Heart right ventricle (tissue), 16 donors: ENCODE measurements around the gene TMEM183A. TPM values are rescaled to one million over a fixed set of nuclear protein-coding genes. Genes with fewer than 3 reads are reported as not detected.

Source experiments
- ATAC-seq, 8 donors: fragments of 200-7000 bp; cut with Tn5 transposase; one replicate each; pipeline ENCODE4 v1.9.1; 2020; ENCODE audit warnings: mild to moderate bottlenecking in 8 of 8, moderate library complexity in 8 of 8, moderate number of reproducible peaks in 1 of 8
- DNase-seq, 2 donors: peaks; one replicate each; pipeline ENCODE4 v3.0.0-alpha.2; 2020
- H3K27ac ChIP-seq, 10 donors: fragments of 200-600 bp; sonication (generic) in 2 of 10; one replicate each; pipeline versions ENCODE4 v1.5.0 to v1.8.0; 2020 to 2022; ENCODE audit warnings: mild to moderate bottlenecking in 3 of 10
- H3K27me3 ChIP-seq, 7 donors: fragments of 200-600 bp; one replicate each; pipeline ENCODE4 v1.8.0; 2021 to 2022; ENCODE audit warnings: mild to moderate bottlenecking in 2 of 7
- H3K36me3 ChIP-seq, 9 donors: fragments of 200-600 bp; sonication (generic) in 1 of 9; one replicate each; pipeline versions ENCODE4 v1.5.0 to v1.8.0; 2020 to 2022; ENCODE audit warnings: mild to moderate bottlenecking in 2 of 9
- H3K4me1 ChIP-seq, 9 donors: fragments of 200-600 bp; sonication (generic) in 1 of 9; one replicate each; pipeline versions ENCODE4 v1.5.0 to v1.8.0; 2020 to 2022; ENCODE audit warnings: mild to moderate bottlenecking in 4 of 9
- H3K4me3 ChIP-seq, 10 donors: fragments of 200-600 bp; sonication (generic) in 2 of 10; one replicate each; pipeline versions ENCODE4 v1.5.0 to v1.8.0; 2020 to 2022; ENCODE audit warnings: mild to moderate bottlenecking in 7 of 10, moderate library complexity in 2 of 10
- H3K9me3 ChIP-seq, 11 donors: fragments of 200-600 bp in 10 of 11; sonication (generic) in 2 of 11; one replicate each; pipeline versions ENCODE4 v1.5.0 to v1.8.0; 2013 to 2022; ENCODE audit warnings: mild to moderate bottlenecking in 2 of 11, control low read depth in 1 of 11, moderate library complexity in 1 of 11
- CTCF ChIP-seq, 9 donors: fragments of 200-600 bp; sonication (generic) in 2 of 9; IDR thresholded peaks; one replicate each; pipeline versions ENCODE4 v1.5.0 to v1.8.0; 2021 to 2022; ENCODE audit warnings: antibody characterized with exemption in 9 of 9, mild to moderate bottlenecking in 5 of 9, moderate library complexity in 1 of 9
- WGBS, 2 donors: extraction: QIAGEN DNeasy Blood & Tissue Kit; methylation state at CpG; one replicate each; pipeline ENCODE4 v1.1.7; 2013; ENCODE audit warnings: inconsistent platforms in 1 of 2; 5-methylcytosine and 5-hydroxymethylcytosine counted together
- intact Hi-C, 10 donors: fragments of 100-400 bp; cut with DNase I; formaldehyde crosslinking; loops; one replicate each; pipeline versions ENCODE4 v1.11.1 to v1.14.2; 2022
- polyA plus RNA-seq, 2 donors: library from polyadenylated mRNA; stranded (reverse); fragments of 200-250 nt; gene quantifications; one replicate each; pipeline ENCODE4 v1.2.3, GENCODE V29; 2013
- total RNA-seq, 10 donors: library from RNA; stranded (reverse); fragmentation: NEBNext Ultra II Directional in 3 of 10; extraction: Animal tissue kit (Norgen Biotek cat#: 25700) in 3 of 10; gene quantifications; one replicate each; pipeline versions ENCODE4 v1.2.1 to v1.2.4, GENCODE V29; 2021 to 2023
- donor health status: Arrhythmogenic right ventricular cardiomyopathy.
- donor health status: ischemic (EF 13 %, LVEDD 7.1; RV severe dilation, severe dysfunction).
- donor health status: healthy with polysubstance abuse.
- donor health status: DM: no; HTN: yes; CAD: no.
- donor health status: DM: no; HTN: no; CAD: no.
- donor health status: ischemic (EF 25% LVEDD 6.9; RV normal size, moderate dysfunction).
- donor health status: ischemic (EF 25% LVEDD 5.7; RV mildly dilated, moderate dysfunction).
- donor health status: healthy.
- donor health status: DM: yes; HTN: yes; CAD: no.
- donor health status: Ischemic cardiomyopathy.
- donor health status: ischemic (EF 35%, LVEDD 5.7; RV mildly dilated, moderate dysfunction).
- donor health status: nonischemic (EF 11% LVEDD 7.7; RV severe dilation, severe dysfunction).
- donor health status: DM: yes; HTN: yes; CAD: no.
- donor health status: PGD.
- donor health status: ischemic (EF 29% LVEDD 5.4; RV normal size, mild dysfunction).
- donor health status: nonischemic (EF 23%, LVEDD 6.1; RV moderate dilation, normal function).

Gene TMEM183A
- total and polyA plus RNA-seq, 12 donors: 11.5 to 38.1 (median 21.1) TPM

GRCh38 chr1:203033917-203034316 lies 26.7 kb downstream of the TMEM183A start:
- TF ChIP-seq CTCF (IDR thresholded peaks at IDR 0.05): no peak
- Histone ChIP-seq H3K36me3 (no peaks in the 10 kb centered on the region), H3K27ac (no peak overlapping the region), H3K9me3 (no peaks in the 10 kb centered on the region), H3K27me3 (peaks cover 0 to 6% (median 0%) of the 10 kb centered on the region in 7 donors), H3K4me1 (peaks cover 9 to 60% (median 43%) of the 10 kb centered on the region in 9 donors), H3K4me3 (no peak overlapping the region)
- intact Hi-C loops: loop anchor here in 2 of 10 donors (5.0 to 10.0 kb wide), 2 partner anchors 311 to 313 kb away; no protein-coding TSS in a partner anchor
- no peak for DNase-seq
- 92 to 93% methylated on average over 2 of the region's 2 CpGs for WGBS, 2 donors
- no peak for ATAC-seq

GRCh38 chr1:203034422-203035110 lies 27.4 kb downstream of the TMEM183A start:
- Histone ChIP-seq H3K27ac (peak overlapping the region in 2 of 10 donors; percentile 78 to 85), H3K4me3 (no peak overlapping the region), H3K9me3 (no peaks in the 10 kb centered on the region), H3K27me3 (peaks cover 0 to 6% (median 0%) of the 10 kb centered on the region in 7 donors), H3K36me3 (no peaks in the 10 kb centered on the region), H3K4me1 (peaks cover 3 to 60% (median 40%) of the 10 kb centered on the region in 9 donors)
- ATAC-seq (no peak), DNase-seq (no peak)
- TF ChIP-seq CTCF (IDR thresholded peaks at IDR 0.05): no peak
- intact Hi-C loops: loop anchor here in 7 of 10 donors (5.0 to 10.0 kb wide), 6 partner anchors 88 to 313 kb away; partner anchors contain the start of gene ADORA1 (in 5 of the 7)
- 85 to 88% methylated on average over 10 of the region's 10 CpGs for WGBS, 2 donors

DNA sequence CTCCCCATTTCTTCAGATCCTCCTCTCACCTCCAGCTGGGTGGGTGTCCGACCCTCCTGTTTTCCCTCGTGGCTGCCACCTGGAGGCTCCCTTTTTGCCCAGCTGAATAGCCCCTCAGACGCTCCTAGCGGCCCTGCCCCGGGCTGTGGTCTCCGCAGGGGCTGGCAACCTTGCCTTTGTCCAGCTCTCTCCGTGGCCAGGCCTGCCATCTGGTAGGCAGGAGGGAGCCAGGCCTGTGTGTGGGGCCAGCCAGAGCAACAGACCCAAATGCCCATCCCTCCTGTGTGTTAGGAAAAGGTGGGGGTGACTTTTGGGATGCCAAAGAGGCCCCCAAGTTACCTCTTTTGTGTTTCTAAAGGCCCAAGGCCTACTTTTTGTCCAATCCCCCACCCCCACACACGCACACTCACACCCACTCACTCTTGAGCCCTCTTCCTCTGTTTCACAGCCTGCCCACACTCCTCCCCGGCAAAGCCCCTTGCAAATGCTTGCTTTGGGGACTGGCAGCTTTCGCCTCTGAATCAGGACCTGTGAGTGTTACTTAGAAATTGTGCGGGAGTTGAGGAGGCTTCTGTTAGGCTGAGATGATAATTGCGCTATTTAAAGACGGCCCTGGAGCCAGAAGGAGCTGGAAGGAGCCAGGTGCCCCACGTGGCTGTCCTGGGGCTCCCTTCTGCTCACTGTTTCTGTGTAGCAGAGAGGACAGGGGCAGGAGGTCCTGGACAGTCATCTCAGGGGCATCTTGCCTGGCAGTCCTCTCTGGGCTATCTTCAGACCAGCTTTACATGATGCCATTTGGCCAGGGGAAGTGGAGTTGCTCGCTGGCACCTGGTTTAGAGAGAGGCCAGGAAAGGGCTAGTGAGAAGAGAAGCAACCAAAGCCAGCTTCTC lies 28.2 kb downstream of the TMEM183A start:
- Histone ChIP-seq H3K27ac (peak overlapping the region in 5 of 10 donors; percentile 64 to 89 (median 84)), H3K36me3 (no peaks in the 10 kb centered on the region), H3K4me3 (no peak overlapping the region), H3K9me3 (no peaks in the 10 kb centered on the region), H3K4me1 (peaks cover 3 to 60% (median 40%) of the 10 kb centered on the region in 9 donors), H3K27me3 (peaks cover 0 to 6% (median 0%) of the 10 kb centered on the region in 7 donors)
- WGBS, 2 donors: 61 to 67% methylated on average over 15 of the region's 15 CpGs
- intact Hi-C loops: loop anchor here in 7 of 10 donors (5.0 to 10.0 kb wide), 5 partner anchors 87 to 309 kb away; partner anchors contain the start of gene ADORA1 (in 5 of the 7)
- DNase-seq: no peak
- no peak for TF ChIP-seq CTCF (IDR thresholded peaks at IDR 0.05)
- ATAC-seq: no peak

DNA sequence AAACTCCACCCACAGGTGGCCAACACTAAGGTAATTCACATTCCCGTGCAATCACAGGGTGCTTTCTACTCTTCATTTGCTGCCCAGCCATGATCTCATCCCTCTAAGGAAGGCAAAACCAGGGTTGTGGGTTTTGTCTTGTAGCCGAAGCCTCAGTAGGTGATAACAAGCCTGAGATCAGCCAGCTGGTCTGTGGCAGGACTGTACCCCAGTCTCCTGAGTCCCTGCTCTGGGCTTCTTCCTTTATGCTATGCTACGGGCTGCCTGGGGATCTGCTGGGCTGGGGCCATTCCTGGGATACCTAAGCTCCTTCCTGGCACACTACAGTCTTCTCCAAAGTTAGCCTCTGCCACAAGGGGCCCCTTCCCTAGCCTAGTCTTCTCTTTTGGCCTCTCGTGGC lies 29.0 kb downstream of the TMEM183A start:
- DNase-seq: no peak
- H3K27ac ChIP-seq: peak overlapping the region in 5 of 10 donors; percentile 64 to 89 (median 84)
- no peak for TF ChIP-seq CTCF (IDR thresholded peaks at IDR 0.05)
- no peak overlapping the region for H3K4me3 ChIP-seq
- ATAC-seq: no peak
- WGBS, 2 donors: 34 to 43% methylated on average over 4 of the region's 4 CpGs
- H3K27me3 ChIP-seq: peaks cover 0 to 6% (median 0%) of the 10 kb centered on the region in 7 donors
- intact Hi-C loops: loop anchor here in 7 of 10 donors (5.0 to 10.0 kb wide), 5 partner anchors 86 to 309 kb away; partner anchors contain the start of gene ADORA1 (in 5 of the 7)
- H3K9me3 ChIP-seq: no peaks in the 10 kb centered on the region
- no peaks in the 10 kb centered on the region for H3K36me3 ChIP-seq
- H3K4me1 ChIP-seq: peaks cover 5 to 67% (median 40%) of the 10 kb centered on the region in 9 donors
